Gastrocnemius medialis (tissue), 4 donors: ENCODE results near the gene GUK1.

Experiments
- CTCF ChIP-seq, 5 experiments: fragments of 450-650 bp in 3 of 5; fragments of 200-600 bp in 2 of 5; sonication (generic) in 2 of 5; IDR thresholded peaks in 4 of 5; conservative IDR thresholded peaks in 1 of 5; 1 replicate in 4 of 5; 2 replicates in 1 of 5; pipeline ENCODE4 v1.5.1; 2016 to 2019; ENCODE audit warnings: antibody characterized with exemption in 5 of 5, mild to moderate bottlenecking in 3 of 5, moderate library complexity in 3 of 5
- POLR2A ChIP-seq, 2 donors: fragments of 450-650 bp; IDR thresholded peaks; one replicate each; pipeline ENCODE4 v1.6.1; 2017; ENCODE audit warnings: antibody characterized with exemption in 2 of 2, mild to moderate bottlenecking in 2 of 2, moderate library complexity in 2 of 2

GRCh38 chr1:228160201-228160761, 20.2 kb downstream of the GUK1 start:
- TF ChIP-seq CTCF (IDR thresholded peaks at IDR 0.05 in 4 of 5, conservative IDR thresholded peaks at IDR 0.05 in 1 of 5) = no peak
- TF ChIP-seq POLR2A (IDR thresholded peaks at IDR 0.05) = no peak
